Osteoblast (primary cell): ENCODE measurements around the gene ATG3. TPM values are rescaled to one million over a fixed set of nuclear protein-coding genes. Genes with fewer than 3 reads are reported as not detected.

ENCODE experiments used
- DNase-seq: peaks from one replicate; pipeline ENCODE4 v3.0.0; 2011; ENCODE audit warnings: low spot score, mixed read lengths; ENCODE audit not compliant: insufficient read length; ENCODE audit errors: missing footprints
- H2AFZ ChIP-seq: 2 replicates; pipeline ENCODE4 v1.6.0; 2011; ENCODE audit warnings: mild to moderate bottlenecking, low read length
- H3K27ac ChIP-seq: 2 replicates; pipeline ENCODE4 v1.5.1; 2011; ENCODE audit warnings: mild to moderate bottlenecking, low read depth, low read length, moderate library complexity
- H3K27me3 ChIP-seq: 2 replicates; pipeline ENCODE4 v1.6.0; 2012; ENCODE audit warnings: mild to moderate bottlenecking, control low read depth, inconsistent platforms, low read length, moderate library complexity; ENCODE audit not compliant: insufficient read depth
- H3K36me3 ChIP-seq: 2 replicates; pipeline ENCODE4 v1.5.1; 2011; ENCODE audit warnings: mild to moderate bottlenecking, low read length, control low read depth, moderate library complexity; ENCODE audit not compliant: insufficient read depth
- H3K4me1 ChIP-seq: 2 replicates; pipeline ENCODE4 v1.5.1; 2011; ENCODE audit warnings: mild to moderate bottlenecking, low read length, control low read depth, moderate library complexity; ENCODE audit not compliant: insufficient read depth
- H3K4me2 ChIP-seq: 2 replicates; pipeline ENCODE4 v1.6.0; 2011; ENCODE audit warnings: mild to moderate bottlenecking, low read length; ENCODE audit not compliant: insufficient read depth
- H3K4me3 ChIP-seq: fragments of 200-600 bp; sonication (generic); 3 replicates; pipeline ENCODE4 v1.5.1; 2012; ENCODE audit warnings: mild to moderate bottlenecking, low read length, inconsistent platforms; ENCODE audit not compliant: insufficient read depth
- H3K79me2 ChIP-seq: 2 replicates; pipeline ENCODE4 v1.6.0; 2012; ENCODE audit warnings: mild to moderate bottlenecking, low read length, control low read depth, inconsistent platforms; ENCODE audit not compliant: insufficient read depth
- H3K9me3 ChIP-seq: 2 replicates; pipeline ENCODE4 v1.5.1; 2011; ENCODE audit warnings: low read depth, low read length, control low read depth
- H4K20me1 ChIP-seq: 2 replicates; pipeline ENCODE4 v1.6.0; 2012; ENCODE audit warnings: mild to moderate bottlenecking, low read length, control low read depth; ENCODE audit not compliant: insufficient read depth
- total RNA-seq: library from RNA; depleted of rRNA; stranded (reverse); fragments of >200 nt; gene quantifications from 2 replicates; pipeline ENCODE4 v1.2.3, GENCODE V29; 2012
- TF ChIP-seq, protein P1 (sequence below): IDR thresholded peaks from 2 replicates; pipeline ENCODE4 v1.5.1; 2011; ENCODE audit warnings: mild to moderate bottlenecking, low read depth, low read length, moderate library complexity; ENCODE audit errors: extremely low read depth

Gene ATG3
- total RNA-seq, 1 donor = 68.4 TPM

- Histone ChIP-seq H3K27ac (no peak overlapping the region), H3K4me1 (peaks cover 6% of the 10 kb centered on the region), H3K4me3 (no peak overlapping the region), H3K79me2 (no peaks in the 10 kb centered on the region), H3K4me2 (no peak overlapping the region), H4K20me1 (no peaks in the 10 kb centered on the region), H3K27me3 (no peaks in the 10 kb centered on the region), H3K9me3 (no peaks in the 10 kb centered on the region), H2AFZ (no peak overlapping the region), H3K36me3 (peaks cover 5% of the 10 kb centered on the region)
- DNase-seq = no peak
- TF ChIP-seq, protein P1, sequence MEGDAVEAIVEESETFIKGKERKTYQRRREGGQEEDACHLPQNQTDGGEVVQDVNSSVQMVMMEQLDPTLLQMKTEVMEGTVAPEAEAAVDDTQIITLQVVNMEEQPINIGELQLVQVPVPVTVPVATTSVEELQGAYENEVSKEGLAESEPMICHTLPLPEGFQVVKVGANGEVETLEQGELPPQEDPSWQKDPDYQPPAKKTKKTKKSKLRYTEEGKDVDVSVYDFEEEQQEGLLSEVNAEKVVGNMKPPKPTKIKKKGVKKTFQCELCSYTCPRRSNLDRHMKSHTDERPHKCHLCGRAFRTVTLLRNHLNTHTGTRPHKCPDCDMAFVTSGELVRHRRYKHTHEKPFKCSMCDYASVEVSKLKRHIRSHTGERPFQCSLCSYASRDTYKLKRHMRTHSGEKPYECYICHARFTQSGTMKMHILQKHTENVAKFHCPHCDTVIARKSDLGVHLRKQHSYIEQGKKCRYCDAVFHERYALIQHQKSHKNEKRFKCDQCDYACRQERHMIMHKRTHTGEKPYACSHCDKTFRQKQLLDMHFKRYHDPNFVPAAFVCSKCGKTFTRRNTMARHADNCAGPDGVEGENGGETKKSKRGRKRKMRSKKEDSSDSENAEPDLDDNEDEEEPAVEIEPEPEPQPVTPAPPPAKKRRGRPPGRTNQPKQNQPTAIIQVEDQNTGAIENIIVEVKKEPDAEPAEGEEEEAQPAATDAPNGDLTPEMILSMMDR = no peak
Observed at GRCh38 chr3:112585782-112586181, 24.0 kb upstream of the ATG3 start.

DNA sequence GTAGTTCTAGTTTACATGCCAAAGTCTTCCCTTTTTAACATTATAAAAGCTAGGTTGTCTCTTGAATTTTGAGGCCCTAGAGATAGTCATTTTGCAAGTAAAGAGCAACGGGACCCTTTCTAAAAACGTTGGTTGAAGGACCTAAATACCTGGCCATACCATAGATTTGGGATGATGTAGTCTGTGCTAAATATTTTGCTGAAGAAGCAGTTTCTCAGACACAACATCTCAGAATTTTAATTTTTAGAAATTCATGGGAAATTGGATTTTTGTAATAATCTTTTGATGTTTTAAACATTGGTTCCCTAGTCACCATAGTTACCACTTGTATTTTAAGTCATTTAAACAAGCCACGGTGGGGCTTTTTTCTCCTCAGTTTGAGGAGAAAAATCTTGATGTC is 21.3 kb upstream of the ATG3 start:
- Histone ChIP-seq H3K27ac (no peak overlapping the region), H2AFZ (no peak overlapping the region), H3K9me3 (no peaks in the 10 kb centered on the region), H3K4me2 (no peak overlapping the region), H3K27me3 (no peaks in the 10 kb centered on the region), H3K79me2 (no peaks in the 10 kb centered on the region), H3K36me3 (peaks cover 9% of the 10 kb centered on the region), H3K4me3 (no peak overlapping the region), H4K20me1 (no peaks in the 10 kb centered on the region), H3K4me1 (peaks cover 12% of the 10 kb centered on the region)
- TF ChIP-seq, protein P1 = no peak
- no peak for DNase-seq

- Histone ChIP-seq H3K79me2 (no peaks in the 10 kb centered on the region), H2AFZ (no peak overlapping the region), H3K4me1 (peaks cover 12% of the 10 kb centered on the region), H3K4me2 (no peak overlapping the region), H3K27ac (no peak overlapping the region), H3K27me3 (no peaks in the 10 kb centered on the region), H3K36me3 (peaks cover 9% of the 10 kb centered on the region), H3K4me3 (no peak overlapping the region), H3K9me3 (no peaks in the 10 kb centered on the region), H4K20me1 (no peaks in the 10 kb centered on the region)
- TF ChIP-seq, protein P1 = peak; percentile 68
- no peak for DNase-seq
Observed at GRCh38 chr3:112582244-112582874, 20.6 kb upstream of the ATG3 start.

DNA sequence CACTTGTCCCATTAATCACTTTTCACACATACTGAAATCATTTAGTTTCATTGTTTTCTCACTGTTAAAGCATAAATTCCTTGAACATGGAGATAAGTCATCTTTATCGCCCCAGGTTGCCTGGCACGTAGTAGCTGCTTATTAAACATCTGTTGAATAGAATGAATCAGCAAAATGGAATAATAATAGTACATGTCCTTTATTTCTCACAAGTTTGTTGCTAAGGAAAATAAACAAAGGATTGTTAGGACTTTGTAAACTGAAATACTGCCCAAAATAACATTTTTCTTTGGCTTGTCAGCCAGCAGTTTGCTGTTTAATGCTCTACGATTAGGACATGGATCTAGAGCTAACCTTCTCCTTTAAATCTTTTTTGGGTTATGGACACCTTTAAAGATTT is 17.9 kb upstream of the ATG3 start:
- H3K4me3 ChIP-seq = no peak overlapping the region
- peaks cover 9% of the 10 kb centered on the region for H3K36me3 ChIP-seq
- H3K27me3 ChIP-seq = no peaks in the 10 kb centered on the region
- TF ChIP-seq, protein P1 = no peak
- H4K20me1 ChIP-seq = no peaks in the 10 kb centered on the region
- no peaks in the 10 kb centered on the region for H3K9me3 ChIP-seq
- no peaks in the 10 kb centered on the region for H3K79me2 ChIP-seq
- DNase-seq = no peak
- H3K27ac ChIP-seq = peak overlapping the region; percentile 47
- no peak overlapping the region for H2AFZ ChIP-seq
- peaks cover 9% of the 10 kb centered on the region for H3K4me1 ChIP-seq
- no peak overlapping the region for H3K4me2 ChIP-seq
